K562 (cell line): Measurements from ENCODE around the gene AP5Z1. TPM values are rescaled to one million over a fixed set of nuclear protein-coding genes. Genes with fewer than 3 reads are reported as not detected.

Experiments used
- CREB1 ChIP-seq, 2 experiments: sonication (generic) in 1 of 2; formaldehyde crosslinking in 1 of 2; IDR thresholded peaks; 2 replicates each; pipeline versions ENCODE4 v1.6.1 to v1.8.0; 2012 to 2022; ENCODE audit warnings: inconsistent platforms in 1 of 2, mild to moderate bottlenecking in 1 of 2, missing genetic modification reagents in 1 of 2, moderate library complexity in 1 of 2
- CTBP1 ChIP-seq: fragments of 450-650 bp; IDR thresholded peaks from 2 replicates; pipeline ENCODE4 v1.6.1; 2016; ENCODE audit warnings: borderline replicate concordance
- GTF2F1 ChIP-seq: IDR thresholded peaks from 2 replicates; pipeline ENCODE4 v1.6.1; 2011; ENCODE audit warnings: low read depth, low read length, improper control_type of control experiment
- MYC ChIP-seq, 2 experiments: fragments of 250-450 bp in 1 of 2; sonication (Bioruptor Pico) in 1 of 2; IDR thresholded peaks; 2 replicates each; pipeline versions ENCODE4 v1.5.1 to v1.6.1; 2012 to 2021; ENCODE audit warnings: low read depth in 2 of 2, borderline replicate concordance in 1 of 2, improper control_type of control experiment in 1 of 2, low read length in 1 of 2, mild to moderate bottlenecking in 1 of 2, moderate library complexity in 1 of 2
- PREB ChIP-seq: sonication (generic); formaldehyde crosslinking; IDR thresholded peaks from 2 replicates; pipeline ENCODE4 v1.8.1; 2023; ENCODE audit warnings: mild to moderate bottlenecking, missing genetic modification reagents
- ZFX ChIP-seq: sonication (generic); formaldehyde crosslinking; IDR thresholded peaks from 2 replicates; pipeline ENCODE4 v1.8.0; 2022; ENCODE audit warnings: mild to moderate bottlenecking, missing genetic modification reagents, moderate library complexity
- polyA plus RNA-seq, 8 experiments: library from polyadenylated mRNA; depleted of rRNA in 4 of 8; stranded (reverse) in 5 of 8; unstranded in 3 of 8; fragments of >200 nt; fragmentation: Nextera tagmentation in 2 of 8; fragmentation: Illumina TruSeq in 1 of 8; extraction: Ambion mirVana in 2 of 8; extraction: Trizol in 1 of 8; gene quantifications; 2 replicates each; pipeline versions ENCODE4 v1.2.1 to v1.2.3, GENCODE V29; 2011 to 2014; ENCODE audit warnings: inconsistent platforms in 1 of 8, missing spikeins in 1 of 8
- total RNA-seq, 7 experiments: library from RNA; depleted of rRNA in 6 of 7; stranded (reverse); fragments of >200 nt in 6 of 7; fragmentation: Illumina TruSeq in 2 of 7; extraction: Trizol in 2 of 7; gene quantifications; 2 replicates each; pipeline versions ENCODE4 v1.2.1 to v1.2.3, GENCODE V29; 2011 to 2021; ENCODE audit warnings: low replicate concordance in 1 of 7
- TF ChIP-seq, protein P1 (sequence below): fragments of 250-450 bp; sonication (Bioruptor Pico); IDR thresholded peaks from 2 replicates; pipeline ENCODE4 v1.5.0; 2022; ENCODE audit warnings: mild to moderate bottlenecking
- TF ChIP-seq, protein P2 (sequence below): IDR thresholded peaks from 2 replicates; pipeline ENCODE4 v1.6.1; 2012; ENCODE audit warnings: low read depth, low read length, improper control_type of control experiment, borderline replicate concordance
- TF ChIP-seq, protein P3 (sequence below): sonication (generic); formaldehyde crosslinking; IDR thresholded peaks from 2 replicates; pipeline ENCODE4 v1.8.0; 2023; ENCODE audit warnings: missing genetic modification reagents, mild to moderate bottlenecking, borderline replicate concordance

The AP5Z1 gene
- total and polyA plus RNA-seq, 9 of the 15 experiments (the other 6 are each of a cell fraction or from before 2014, with no cell fraction given) = 0.06 to 31.1 (median 6.4) TPM

GRCh38 chr7:4775848-4776623, 613 bp downstream of the AP5Z1 start (continued):
- TF ChIP-seq, protein P1, sequence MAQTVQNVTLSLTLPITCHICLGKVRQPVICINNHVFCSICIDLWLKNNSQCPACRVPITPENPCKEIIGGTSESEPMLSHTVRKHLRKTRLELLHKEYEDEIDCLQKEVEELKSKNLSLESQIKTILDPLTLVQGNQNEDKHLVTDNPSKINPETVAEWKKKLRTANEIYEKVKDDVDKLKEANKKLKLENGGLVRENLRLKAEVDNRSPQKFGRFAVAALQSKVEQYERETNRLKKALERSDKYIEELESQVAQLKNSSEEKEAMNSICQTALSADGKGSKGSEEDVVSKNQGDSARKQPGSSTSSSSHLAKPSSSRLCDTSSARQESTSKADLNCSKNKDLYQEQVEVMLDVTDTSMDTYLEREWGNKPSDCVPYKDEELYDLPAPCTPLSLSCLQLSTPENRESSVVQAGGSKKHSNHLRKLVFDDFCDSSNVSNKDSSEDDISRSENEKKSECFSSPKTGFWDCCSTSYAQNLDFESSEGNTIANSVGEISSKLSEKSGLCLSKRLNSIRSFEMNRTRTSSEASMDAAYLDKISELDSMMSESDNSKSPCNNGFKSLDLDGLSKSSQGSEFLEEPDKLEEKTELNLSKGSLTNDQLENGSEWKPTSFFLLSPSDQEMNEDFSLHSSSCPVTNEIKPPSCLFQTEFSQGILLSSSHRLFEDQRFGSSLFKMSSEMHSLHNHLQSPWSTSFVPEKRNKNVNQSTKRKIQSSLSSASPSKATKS (CRISPR knock-in tag) = no peak
- no peak for TF ChIP-seq MYC (IDR thresholded peaks at IDR 0.05; ENCODE audit: low read depth, low read length)
- TF ChIP-seq MYC (CRISPR knock-in tag; IDR thresholded peaks at IDR 0.05; ENCODE audit: borderline replicate concordance, low read depth) = 0 out of 2 replicates have a peak, but pooled peaks have one; percentile 10
- TF ChIP-seq, protein P2, sequence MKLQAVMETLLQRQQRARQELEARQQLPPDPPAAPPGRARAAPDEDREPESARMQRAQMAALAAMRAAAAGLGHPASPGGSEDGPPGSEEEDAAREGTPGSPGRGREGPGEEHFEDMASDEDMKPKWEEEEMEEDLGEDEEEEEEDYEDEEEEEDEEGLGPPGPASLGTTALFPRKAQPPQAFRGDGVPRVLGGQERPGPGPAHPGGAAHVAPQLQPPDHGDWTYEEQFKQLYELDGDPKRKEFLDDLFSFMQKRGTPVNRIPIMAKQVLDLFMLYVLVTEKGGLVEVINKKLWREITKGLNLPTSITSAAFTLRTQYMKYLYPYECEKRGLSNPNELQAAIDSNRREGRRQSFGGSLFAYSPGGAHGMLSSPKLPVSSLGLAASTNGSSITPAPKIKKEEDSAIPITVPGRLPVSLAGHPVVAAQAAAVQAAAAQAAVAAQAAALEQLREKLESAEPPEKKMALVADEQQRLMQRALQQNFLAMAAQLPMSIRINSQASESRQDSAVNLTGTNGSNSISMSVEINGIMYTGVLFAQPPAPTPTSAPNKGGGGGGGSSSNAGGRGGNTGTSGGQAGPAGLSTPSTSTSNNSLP = no peak
- TF ChIP-seq CTBP1 = no peak
- TF ChIP-seq CREB1 (IDR thresholded peaks at IDR 0.05) = no peak
- TF ChIP-seq CREB1 (CRISPR knock-in tag; IDR thresholded peaks at IDR 0.05) = no peak
- no peak for TF ChIP-seq GTF2F1
- TF ChIP-seq, protein P3, sequence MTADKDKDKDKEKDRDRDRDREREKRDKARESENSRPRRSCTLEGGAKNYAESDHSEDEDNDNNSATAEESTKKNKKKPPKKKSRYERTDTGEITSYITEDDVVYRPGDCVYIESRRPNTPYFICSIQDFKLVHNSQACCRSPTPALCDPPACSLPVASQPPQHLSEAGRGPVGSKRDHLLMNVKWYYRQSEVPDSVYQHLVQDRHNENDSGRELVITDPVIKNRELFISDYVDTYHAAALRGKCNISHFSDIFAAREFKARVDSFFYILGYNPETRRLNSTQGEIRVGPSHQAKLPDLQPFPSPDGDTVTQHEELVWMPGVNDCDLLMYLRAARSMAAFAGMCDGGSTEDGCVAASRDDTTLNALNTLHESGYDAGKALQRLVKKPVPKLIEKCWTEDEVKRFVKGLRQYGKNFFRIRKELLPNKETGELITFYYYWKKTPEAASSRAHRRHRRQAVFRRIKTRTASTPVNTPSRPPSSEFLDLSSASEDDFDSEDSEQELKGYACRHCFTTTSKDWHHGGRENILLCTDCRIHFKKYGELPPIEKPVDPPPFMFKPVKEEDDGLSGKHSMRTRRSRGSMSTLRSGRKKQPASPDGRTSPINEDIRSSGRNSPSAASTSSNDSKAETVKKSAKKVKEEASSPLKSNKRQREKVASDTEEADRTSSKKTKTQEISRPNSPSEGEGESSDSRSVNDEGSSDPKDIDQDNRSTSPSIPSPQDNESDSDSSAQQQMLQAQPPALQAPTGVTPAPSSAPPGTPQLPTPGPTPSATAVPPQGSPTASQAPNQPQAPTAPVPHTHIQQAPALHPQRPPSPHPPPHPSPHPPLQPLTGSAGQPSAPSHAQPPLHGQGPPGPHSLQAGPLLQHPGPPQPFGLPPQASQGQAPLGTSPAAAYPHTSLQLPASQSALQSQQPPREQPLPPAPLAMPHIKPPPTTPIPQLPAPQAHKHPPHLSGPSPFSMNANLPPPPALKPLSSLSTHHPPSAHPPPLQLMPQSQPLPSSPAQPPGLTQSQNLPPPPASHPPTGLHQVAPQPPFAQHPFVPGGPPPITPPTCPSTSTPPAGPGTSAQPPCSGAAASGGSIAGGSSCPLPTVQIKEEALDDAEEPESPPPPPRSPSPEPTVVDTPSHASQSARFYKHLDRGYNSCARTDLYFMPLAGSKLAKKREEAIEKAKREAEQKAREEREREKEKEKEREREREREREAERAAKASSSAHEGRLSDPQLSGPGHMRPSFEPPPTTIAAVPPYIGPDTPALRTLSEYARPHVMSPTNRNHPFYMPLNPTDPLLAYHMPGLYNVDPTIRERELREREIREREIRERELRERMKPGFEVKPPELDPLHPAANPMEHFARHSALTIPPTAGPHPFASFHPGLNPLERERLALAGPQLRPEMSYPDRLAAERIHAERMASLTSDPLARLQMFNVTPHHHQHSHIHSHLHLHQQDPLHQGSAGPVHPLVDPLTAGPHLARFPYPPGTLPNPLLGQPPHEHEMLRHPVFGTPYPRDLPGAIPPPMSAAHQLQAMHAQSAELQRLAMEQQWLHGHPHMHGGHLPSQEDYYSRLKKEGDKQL (CRISPR knock-in tag) = no peak
- no peak for TF ChIP-seq PREB (CRISPR knock-in tag)
- 0 out of 2 replicates have a peak, but pooled peaks have one; percentile 8 for TF ChIP-seq ZFX
